ENCODE data around the gene HEATR5A.

GRCh38 chr14:31319701-31320100 lies 100.6 kb downstream of the HEATR5A start:
- TF ChIP-seq GATA2 (IDR thresholded peaks at IDR 0.05; ENCODE audit: low read depth, low read length) (no peak), GATA3 (IDR thresholded peaks at IDR 0.05; ENCODE audit: low read depth, low read length) (no peak)

Measured in SH-SY5Y (cell line).